OCI-LY3 (cell line): Measurements from ENCODE around the gene PRCP.

ENCODE experiments used
- CTCF ChIP-seq: fragments of 200-600, 300-600 bp; sonication (generic); IDR thresholded peaks from 2 replicates; pipeline ENCODE4 v1.5.1; 2014; ENCODE audit warnings: antibody characterized with exemption, low read length, low read depth
- EZH2phosphoT487 ChIP-seq: fragments of 200-600 bp; shearing (Covaris generic); IDR thresholded peaks from 2 replicates; pipeline ENCODE4 v1.6.1; 2018; ENCODE audit warnings: antibody characterized with exemption, mixed run types, low read depth

- TF ChIP-seq CTCF (no peak), EZH2phosphoT487 (no peak)
Observed at GRCh38 chr11:82826526-82826925, 73.7 kb downstream of the PRCP start.
